GM21576 (cell line): ENCODE measurements around the gene AGMO.

Experiments
- ATAC-seq: cut with Tn5 transposase; IDR thresholded peaks from one replicate; pipeline ENCODE4 v1.9.1; 2021; ENCODE audit warnings: mild to moderate bottlenecking, moderate library complexity; ENCODE audit not compliant: unreplicated experiment

Gene AGMO

GRCh38 chr7:15166620-15167019, 395.2 kb downstream of the AGMO start:
- no peak for ATAC-seq

GRCh38 chr7:15159261-15159660, 402.6 kb downstream of the AGMO start:
- no peak for ATAC-seq

- ATAC-seq = no peak
Measured at GRCh38 chr7:15158141-15158810, 403.5 kb downstream of the AGMO start.
